ENCODE measurements around the gene C1QTNF9.

Gene C1QTNF9

GRCh38 chr13:24272452-24273161 lies 36.8 kb upstream of the C1QTNF9 start:
- Histone ChIP-seq H3K9ac (ENCODE audit: low read length in 2 of 2) (peak overlapping the region; percentile 49 to 60), H3K4me3 (ENCODE audit: low read length in 2 of 2) (peak overlapping the region; percentile 71 to 74), H3K27me3 (ENCODE audit: control insufficient read depth in 1 of 2, insufficient read depth in 2 of 2, low read length in 2 of 2) (no peaks in the 10 kb centered on the region), H3K36me3 (ENCODE audit: control insufficient read depth in 2 of 2, insufficient read depth in 2 of 2, low read length in 2 of 2) (no peaks in the 10 kb centered on the region), H3K9me3 (ENCODE audit: control insufficient read depth in 2 of 2, low read length in 2 of 2) (no peaks in the 10 kb centered on the region), H3K27ac (ENCODE audit: low read length) (peak overlapping the region; percentile 89), H3K4me1 (ENCODE audit: control insufficient read depth, insufficient read depth, low read length) (peaks cover 16% of the 10 kb centered on the region)

DNA sequence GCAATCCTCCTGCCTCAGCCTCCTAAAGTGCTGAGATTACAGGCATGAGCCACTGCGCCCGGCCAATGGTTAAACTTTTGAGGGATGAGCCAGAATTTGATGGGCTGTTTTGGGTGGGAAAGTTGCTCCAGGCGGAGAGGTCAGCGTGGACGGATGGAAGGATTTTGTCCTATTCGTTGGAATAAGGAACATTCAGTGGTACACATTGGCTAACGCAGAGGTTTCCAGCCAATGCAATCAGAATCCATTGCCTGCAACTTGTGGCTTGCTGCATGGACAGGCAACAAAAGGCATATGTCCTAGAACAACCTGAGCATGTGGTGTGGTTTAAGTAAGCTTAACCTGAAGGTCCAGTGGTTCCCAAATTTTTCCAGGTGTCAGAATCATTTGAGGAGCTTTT lies 35.5 kb upstream of the C1QTNF9 start:
- Histone ChIP-seq H3K9me3 (ENCODE audit: control insufficient read depth in 2 of 2, low read length in 2 of 2) (no peaks in the 10 kb centered on the region), H3K27me3 (ENCODE audit: control insufficient read depth in 1 of 2, insufficient read depth in 2 of 2, low read length in 2 of 2) (no peaks in the 10 kb centered on the region), H3K4me1 (ENCODE audit: control insufficient read depth, insufficient read depth, low read length) (peaks cover 16% of the 10 kb centered on the region), H3K9ac (ENCODE audit: low read length in 2 of 2) (no peak overlapping the region), H3K4me3 (ENCODE audit: low read length in 2 of 2) (no peak overlapping the region), H3K27ac (ENCODE audit: low read length) (no peak overlapping the region), H3K36me3 (ENCODE audit: control insufficient read depth in 2 of 2, insufficient read depth in 2 of 2, low read length in 2 of 2) (no peaks in the 10 kb centered on the region)

DNA sequence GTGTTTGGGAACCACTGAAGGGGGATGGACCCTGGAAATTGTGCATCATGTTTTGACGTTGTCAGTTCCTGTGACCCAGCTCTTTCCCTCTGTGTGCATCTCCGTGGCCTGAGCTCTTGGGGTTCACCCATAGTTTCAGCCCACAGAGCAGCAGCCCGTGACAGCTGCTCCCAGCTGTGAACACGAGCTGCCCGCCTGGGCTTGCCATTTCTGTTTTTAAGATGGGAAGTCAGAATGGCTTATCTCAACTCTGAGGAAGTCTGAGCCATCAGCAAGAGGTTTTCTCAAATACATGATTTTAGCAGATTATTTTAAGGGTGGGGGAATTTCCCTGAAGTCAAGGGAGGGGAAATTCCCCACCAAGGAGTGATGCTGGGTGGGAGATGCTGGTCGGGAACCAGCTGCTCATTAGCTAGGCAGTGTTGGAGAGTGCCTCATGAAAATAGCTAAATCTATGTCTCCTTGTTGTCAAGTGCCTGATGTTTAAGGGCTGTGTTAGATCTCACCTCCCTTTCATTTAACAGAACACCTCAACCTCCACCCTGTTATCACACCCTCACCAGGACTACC lies 34.8 kb upstream of the C1QTNF9 start:
- H3K9ac ChIP-seq (ENCODE audit: low read length in 2 of 2): no peak overlapping the region
- H3K4me1 ChIP-seq (ENCODE audit: control insufficient read depth, insufficient read depth, low read length): peaks cover 16% of the 10 kb centered on the region
- no peak overlapping the region for H3K4me3 ChIP-seq (ENCODE audit: low read length in 2 of 2)
- no peak overlapping the region for H3K27ac ChIP-seq (ENCODE audit: low read length)
- no peaks in the 10 kb centered on the region for H3K27me3 ChIP-seq (ENCODE audit: control insufficient read depth in 1 of 2, insufficient read depth in 2 of 2, low read length in 2 of 2)
- no peaks in the 10 kb centered on the region for H3K36me3 ChIP-seq (ENCODE audit: control insufficient read depth in 2 of 2, insufficient read depth in 2 of 2, low read length in 2 of 2)
- H3K9me3 ChIP-seq (ENCODE audit: control insufficient read depth in 2 of 2, low read length in 2 of 2): no peaks in the 10 kb centered on the region

- no peak overlapping the region for H3K9ac ChIP-seq (ENCODE audit: low read length in 2 of 2)
- no peak overlapping the region for H3K4me3 ChIP-seq (ENCODE audit: low read length in 2 of 2)
- H3K27me3 ChIP-seq (ENCODE audit: control insufficient read depth in 1 of 2, insufficient read depth in 2 of 2, low read length in 2 of 2): no peaks in the 10 kb centered on the region
- H3K4me1 ChIP-seq (ENCODE audit: control insufficient read depth, insufficient read depth, low read length): peaks cover 16% of the 10 kb centered on the region
- no peak overlapping the region for H3K27ac ChIP-seq (ENCODE audit: low read length)
- no peaks in the 10 kb centered on the region for H3K36me3 ChIP-seq (ENCODE audit: control insufficient read depth in 2 of 2, insufficient read depth in 2 of 2, low read length in 2 of 2)
- H3K9me3 ChIP-seq (ENCODE audit: control insufficient read depth in 2 of 2, low read length in 2 of 2): no peaks in the 10 kb centered on the region
These were observed 34.3 kb upstream of the C1QTNF9 start for GRCh38 chr13:24275041-24275440.

GRCh38 chr13:24276306-24276705 lies 33.1 kb upstream of the C1QTNF9 start:
- H3K9me3 ChIP-seq (ENCODE audit: control insufficient read depth in 2 of 2, low read length in 2 of 2): no peaks in the 10 kb centered on the region
- H3K9ac ChIP-seq (ENCODE audit: low read length in 2 of 2): no peak overlapping the region
- H3K4me3 ChIP-seq (ENCODE audit: low read length in 2 of 2): no peak overlapping the region
- peaks cover 20% of the 10 kb centered on the region for H3K4me1 ChIP-seq (ENCODE audit: control insufficient read depth, insufficient read depth, low read length)
- no peaks in the 10 kb centered on the region for H3K27me3 ChIP-seq (ENCODE audit: control insufficient read depth in 1 of 2, insufficient read depth in 2 of 2, low read length in 2 of 2)
- no peaks in the 10 kb centered on the region for H3K36me3 ChIP-seq (ENCODE audit: control insufficient read depth in 2 of 2, insufficient read depth in 2 of 2, low read length in 2 of 2)
- no peak overlapping the region for H3K27ac ChIP-seq (ENCODE audit: low read length)

- no peak overlapping the region for H3K9ac ChIP-seq (ENCODE audit: low read length in 2 of 2)
- peaks cover 24% of the 10 kb centered on the region for H3K4me1 ChIP-seq (ENCODE audit: control insufficient read depth, insufficient read depth, low read length)
- no peaks in the 10 kb centered on the region for H3K9me3 ChIP-seq (ENCODE audit: control insufficient read depth in 2 of 2, low read length in 2 of 2)
- H3K4me3 ChIP-seq (ENCODE audit: low read length in 2 of 2): no peak overlapping the region
- H3K27me3 ChIP-seq (ENCODE audit: control insufficient read depth in 1 of 2, insufficient read depth in 2 of 2, low read length in 2 of 2): no peaks in the 10 kb centered on the region
- no peaks in the 10 kb centered on the region for H3K36me3 ChIP-seq (ENCODE audit: control insufficient read depth in 2 of 2, insufficient read depth in 2 of 2, low read length in 2 of 2)
- no peak overlapping the region for H3K27ac ChIP-seq (ENCODE audit: low read length)
These were observed 32.5 kb upstream of the C1QTNF9 start for GRCh38 chr13:24276861-24277260.

- no peaks in the 10 kb centered on the region for H3K9me3 ChIP-seq (ENCODE audit: control insufficient read depth in 2 of 2, low read length in 2 of 2)
- H3K9ac ChIP-seq (ENCODE audit: low read length in 2 of 2): no peak overlapping the region
- no peaks in the 10 kb centered on the region for H3K27me3 ChIP-seq (ENCODE audit: control insufficient read depth in 1 of 2, insufficient read depth in 2 of 2, low read length in 2 of 2)
- H3K27ac ChIP-seq (ENCODE audit: low read length): no peak overlapping the region
- peaks cover 24% of the 10 kb centered on the region for H3K4me1 ChIP-seq (ENCODE audit: control insufficient read depth, insufficient read depth, low read length)
- no peaks in the 10 kb centered on the region for H3K36me3 ChIP-seq (ENCODE audit: control insufficient read depth in 2 of 2, insufficient read depth in 2 of 2, low read length in 2 of 2)
- H3K4me3 ChIP-seq (ENCODE audit: low read length in 2 of 2): no peak overlapping the region
These were observed 31.6 kb upstream of the C1QTNF9 start for GRCh38 chr13:24277761-24278160.

- no peak overlapping the region for H3K9ac ChIP-seq (ENCODE audit: low read length in 2 of 2)
- H3K27ac ChIP-seq (ENCODE audit: low read length): no peak overlapping the region
- H3K9me3 ChIP-seq (ENCODE audit: control insufficient read depth in 2 of 2, low read length in 2 of 2): no peaks in the 10 kb centered on the region
- H3K36me3 ChIP-seq (ENCODE audit: control insufficient read depth in 2 of 2, insufficient read depth in 2 of 2, low read length in 2 of 2): no peaks in the 10 kb centered on the region
- peaks cover 20% of the 10 kb centered on the region for H3K4me1 ChIP-seq (ENCODE audit: control insufficient read depth, insufficient read depth, low read length)
- no peaks in the 10 kb centered on the region for H3K27me3 ChIP-seq (ENCODE audit: control insufficient read depth in 1 of 2, insufficient read depth in 2 of 2, low read length in 2 of 2)
- no peak overlapping the region for H3K4me3 ChIP-seq (ENCODE audit: low read length in 2 of 2)
These were observed 29.9 kb upstream of the C1QTNF9 start for GRCh38 chr13:24279327-24280110.

GRCh38 chr13:24280720-24281119 lies 28.7 kb upstream of the C1QTNF9 start:
- no peak overlapping the region for H3K4me3 ChIP-seq (ENCODE audit: low read length in 2 of 2)
- H3K4me1 ChIP-seq (ENCODE audit: control insufficient read depth, insufficient read depth, low read length): peaks cover 18% of the 10 kb centered on the region
- no peaks in the 10 kb centered on the region for H3K27me3 ChIP-seq (ENCODE audit: control insufficient read depth in 1 of 2, insufficient read depth in 2 of 2, low read length in 2 of 2)
- no peaks in the 10 kb centered on the region for H3K9me3 ChIP-seq (ENCODE audit: control insufficient read depth in 2 of 2, low read length in 2 of 2)
- no peak overlapping the region for H3K27ac ChIP-seq (ENCODE audit: low read length)
- H3K9ac ChIP-seq (ENCODE audit: low read length in 2 of 2): no peak overlapping the region
- H3K36me3 ChIP-seq (ENCODE audit: control insufficient read depth in 2 of 2, insufficient read depth in 2 of 2, low read length in 2 of 2): peaks cover 3 to 4% of the 10 kb centered on the region in 2 donors

GRCh38 chr13:24281188-24282008 lies 28.0 kb upstream of the C1QTNF9 start:
- peaks cover 3 to 9% of the 10 kb centered on the region in 2 donors for H3K36me3 ChIP-seq (ENCODE audit: control insufficient read depth in 2 of 2, insufficient read depth in 2 of 2, low read length in 2 of 2)
- no peaks in the 10 kb centered on the region for H3K9me3 ChIP-seq (ENCODE audit: control insufficient read depth in 2 of 2, low read length in 2 of 2)
- no peak overlapping the region for H3K4me3 ChIP-seq (ENCODE audit: low read length in 2 of 2)
- H3K9ac ChIP-seq (ENCODE audit: low read length in 2 of 2): no peak overlapping the region
- H3K4me1 ChIP-seq (ENCODE audit: control insufficient read depth, insufficient read depth, low read length): peaks cover 18% of the 10 kb centered on the region
- H3K27me3 ChIP-seq (ENCODE audit: control insufficient read depth in 1 of 2, insufficient read depth in 2 of 2, low read length in 2 of 2): no peaks in the 10 kb centered on the region
- H3K27ac ChIP-seq (ENCODE audit: low read length): no peak overlapping the region

All from stomach smooth muscle (tissue), 2 donors.